NCI-H2107 (cell line): Measurements from ENCODE around the gene CCDC82.

Experiments used
- DNase-seq: peaks from one replicate; lab custom pipeline; 2025; lab: John Stamatoyannopoulos, UW

Gene CCDC82

DNA sequence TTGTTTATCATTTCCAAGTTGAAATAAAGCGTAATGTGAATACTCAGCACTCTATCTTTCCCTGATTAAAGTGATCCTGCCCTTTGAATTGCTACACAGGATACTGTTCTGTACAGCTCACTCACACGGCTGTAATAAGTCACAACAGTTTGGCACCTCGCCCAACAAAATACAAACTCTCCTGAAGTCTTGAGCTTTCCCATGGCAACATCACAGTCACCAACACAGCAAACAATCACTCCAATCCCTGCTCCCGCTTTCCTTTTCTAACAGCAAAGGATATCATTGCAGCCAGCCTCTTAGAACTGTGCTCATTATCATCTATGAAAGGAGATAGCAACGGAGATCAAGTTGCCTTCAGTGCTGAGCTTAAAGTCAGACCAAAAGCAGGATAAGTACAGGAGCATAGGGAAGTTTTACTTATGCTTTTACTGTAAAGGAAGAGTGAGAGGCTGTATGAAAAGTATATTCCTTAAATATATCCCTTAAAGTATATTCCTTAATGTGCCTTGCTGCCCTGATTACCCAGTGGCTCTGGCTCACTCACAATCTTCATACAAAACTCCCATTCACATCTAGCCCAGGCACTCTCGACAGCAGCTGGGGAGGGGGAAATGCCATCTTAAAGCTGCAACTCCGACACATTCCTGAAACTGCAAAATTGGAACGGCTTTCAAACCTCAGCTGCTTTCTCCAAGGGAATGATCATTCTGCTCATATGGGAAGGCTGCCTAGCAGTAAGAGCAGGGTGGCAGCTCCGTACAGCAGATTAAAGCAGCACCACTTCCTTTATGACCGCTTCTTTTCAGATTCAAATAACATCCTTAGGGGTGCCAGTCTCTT lies 82.6 kb downstream of the CCDC82 start:
- peak; percentile 71 for DNase-seq

DNA sequence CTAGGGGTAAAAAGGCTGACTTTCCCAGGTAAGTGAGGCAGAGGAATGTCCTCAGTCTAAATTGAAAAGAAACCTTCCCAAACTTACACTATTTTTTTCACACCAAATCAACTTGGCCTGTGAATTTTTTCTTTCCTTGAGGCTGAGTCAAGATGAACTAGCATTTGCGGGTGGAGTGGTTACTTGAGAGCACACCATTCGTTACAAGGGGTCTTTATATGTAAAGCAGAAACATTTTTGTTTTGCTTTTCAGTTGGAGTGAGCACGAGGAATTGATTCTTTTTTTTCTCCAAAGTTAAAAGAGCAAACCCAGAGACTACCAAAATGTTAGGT lies 83.1 kb downstream of the CCDC82 start:
- no peak for DNase-seq

DNA sequence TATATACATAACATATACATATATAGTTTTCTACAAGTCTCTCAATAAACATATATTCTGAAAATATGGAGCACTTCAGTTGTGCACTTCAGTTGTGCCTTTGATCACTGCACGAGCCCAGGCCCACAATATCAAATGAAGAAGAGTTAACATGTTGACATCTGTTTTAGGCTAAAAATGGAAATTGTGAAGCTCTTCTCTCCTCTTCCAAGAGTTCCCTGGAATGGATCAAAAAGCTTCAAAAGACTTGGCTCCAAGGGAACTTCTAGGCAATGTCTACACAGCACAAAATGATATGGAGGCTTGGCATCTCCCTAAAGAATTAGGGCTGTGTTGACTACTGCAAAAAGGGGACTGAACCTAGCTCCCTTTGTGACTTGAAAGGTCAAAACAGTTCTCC lies 83.6 kb downstream of the CCDC82 start:
- no peak for DNase-seq

DNA sequence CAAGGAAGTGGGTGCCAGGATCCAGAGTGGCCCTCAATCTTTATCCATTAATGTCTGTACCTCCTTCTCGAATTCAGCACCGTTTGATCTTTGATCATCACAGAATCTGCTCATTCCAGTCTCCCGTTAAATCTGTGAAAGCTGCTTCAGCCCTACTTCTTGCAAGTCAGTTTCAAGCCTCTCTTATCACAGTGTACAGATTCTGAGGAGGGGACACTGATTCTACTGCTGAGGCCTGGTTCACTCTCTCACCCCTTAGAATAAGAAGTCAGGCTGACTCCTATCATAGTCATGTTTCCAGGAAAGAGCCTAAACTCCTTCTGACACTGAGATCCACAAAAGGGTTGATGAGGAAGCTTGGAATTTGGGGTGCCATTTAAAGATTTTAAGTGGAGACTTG lies 85.7 kb downstream of the CCDC82 start:
- DNase-seq: no peak

DNA sequence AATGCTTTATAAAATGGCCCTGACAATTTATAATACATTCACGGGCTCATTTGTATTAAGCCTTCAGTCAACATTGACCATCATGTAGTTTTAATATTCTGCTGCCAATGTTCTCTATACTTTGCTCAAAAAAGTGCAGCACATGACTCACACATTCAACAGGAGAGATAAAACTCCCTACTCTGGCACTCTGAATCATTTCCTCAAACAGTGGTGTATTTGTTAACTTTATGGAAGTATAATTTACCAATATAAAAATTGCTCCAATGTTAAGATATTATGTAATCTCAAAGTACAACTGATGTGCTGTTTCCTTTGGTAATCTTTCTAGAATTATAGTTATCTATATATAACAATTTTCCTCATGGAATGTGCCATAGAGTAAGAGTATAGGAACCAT lies 86.6 kb downstream of the CCDC82 start:
- DNase-seq: no peak
